GM12801 (cell line): ENCODE results near the gene CD44.

ENCODE experiments used
- CTCF ChIP-seq: IDR thresholded peaks from one replicate; pipeline ENCODE4 v1.5.1; 2011; ENCODE audit warnings: control low read depth; ENCODE audit not compliant: insufficient read length; ENCODE audit errors: extremely low read depth

The CD44 gene

DNA sequence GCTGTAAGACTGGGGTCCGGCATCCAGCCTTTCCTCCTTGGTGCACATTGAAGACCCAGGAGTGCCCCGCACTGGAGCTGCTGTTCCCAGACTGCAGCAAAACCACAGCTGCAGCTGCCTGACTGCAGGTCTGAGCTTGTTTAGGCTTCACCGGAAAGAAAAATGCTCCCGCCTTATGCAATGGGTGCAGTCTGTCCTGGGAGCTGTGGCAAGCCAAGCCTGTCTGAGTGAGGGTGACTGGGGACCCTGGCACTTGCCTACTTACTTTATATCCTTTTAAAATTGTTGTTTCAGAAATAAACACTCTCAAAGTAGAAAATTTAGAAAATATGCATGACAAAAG, 23.3 kb upstream of the CD44 start:
- no peak for TF ChIP-seq CTCF

DNA sequence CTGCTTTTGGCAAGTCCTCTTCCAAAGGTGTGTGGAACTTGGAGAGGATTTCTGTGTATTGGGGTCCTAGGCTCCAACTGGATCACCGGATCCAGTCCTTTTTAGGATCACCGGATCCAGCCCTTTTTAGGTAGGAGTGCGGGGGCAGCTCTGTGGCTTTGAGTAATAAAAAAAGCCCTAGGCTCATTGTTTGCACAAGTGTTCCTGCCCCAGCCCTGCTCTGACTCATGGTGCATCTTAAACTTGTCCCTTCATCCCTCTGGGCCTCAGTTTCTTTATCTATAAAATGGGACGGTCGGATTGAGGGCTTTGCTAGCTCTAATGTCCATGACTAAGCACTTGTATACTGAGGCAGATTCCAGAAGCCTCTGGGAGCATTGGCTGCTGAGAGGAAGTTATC, 22.7 kb upstream of the CD44 start:
- no peak for TF ChIP-seq CTCF

- no peak for TF ChIP-seq CTCF
Measured at GRCh38 chr11:35116762-35117640, 22.0 kb upstream of the CD44 start.

DNA sequence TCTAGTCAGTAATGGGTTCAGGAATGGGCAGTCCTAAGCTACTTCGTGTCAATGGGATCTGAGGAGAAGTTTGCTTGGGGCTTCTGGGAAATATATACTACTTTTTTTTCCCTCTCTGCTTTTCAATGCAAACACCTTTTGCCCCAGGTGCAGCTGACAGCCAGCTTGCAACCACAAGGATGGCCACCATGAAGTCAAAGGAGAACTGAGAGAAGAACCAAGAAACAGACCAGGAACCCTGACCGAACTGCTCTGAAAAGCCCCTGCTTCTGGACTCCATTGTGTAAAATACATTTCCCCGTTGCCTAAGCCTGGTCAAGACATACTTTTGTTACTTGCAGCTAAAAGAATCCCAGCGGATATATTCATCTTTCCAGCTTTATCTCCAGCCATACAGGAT, 20.1 kb upstream of the CD44 start:
- no peak for TF ChIP-seq CTCF

DNA sequence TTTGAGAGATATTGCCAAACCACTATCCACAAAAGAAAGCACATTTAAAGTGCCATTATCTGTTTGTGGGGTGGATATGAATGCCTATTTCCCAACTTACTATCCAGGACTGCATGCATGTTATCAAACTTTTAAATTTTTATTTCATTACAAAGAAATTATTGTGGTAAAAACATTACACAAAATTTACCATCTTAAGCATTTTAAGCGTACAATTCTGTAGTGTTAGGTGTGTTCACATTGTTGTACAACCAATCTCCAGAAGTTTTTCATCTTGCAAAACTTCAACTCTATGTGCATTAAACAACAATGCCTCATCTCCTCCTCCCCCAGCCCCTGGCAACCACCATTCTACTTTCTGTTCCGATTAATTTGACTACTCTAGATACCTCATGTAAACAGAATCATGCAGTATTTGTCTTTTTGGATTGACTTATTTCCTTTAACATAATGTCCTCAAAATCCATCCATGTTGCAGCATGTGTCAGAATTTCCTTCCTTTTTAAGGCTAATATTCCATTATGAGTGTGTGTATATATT, 17.6 kb upstream of the CD44 start:
- no peak for TF ChIP-seq CTCF

DNA sequence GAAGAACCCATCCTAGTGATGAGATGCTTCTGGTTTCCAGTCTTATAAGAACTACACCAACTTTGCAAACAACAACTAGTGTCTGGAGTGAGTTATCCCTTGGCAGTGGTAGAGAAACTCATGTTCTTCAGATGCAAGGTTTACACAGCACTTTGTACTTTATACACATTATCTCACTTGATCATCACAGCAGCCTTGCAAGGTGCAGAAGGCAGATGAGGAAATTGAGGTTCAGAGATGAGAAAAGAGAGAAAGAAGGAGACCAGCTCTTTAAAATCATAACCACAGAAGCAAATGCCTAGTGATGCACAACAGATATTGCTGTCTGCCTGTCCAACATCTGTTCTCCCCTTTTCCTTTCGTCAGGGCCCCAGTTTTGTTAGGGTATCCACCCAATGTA, 16.7 kb upstream of the CD44 start:
- no peak for TF ChIP-seq CTCF

GRCh38 chr11:35126000-35126878, 12.7 kb upstream of the CD44 start:
- TF ChIP-seq CTCF, result no peak
